NCI-H460 (cell line): ENCODE data around the gene ALG9. TPM values are rescaled to one million over a fixed set of nuclear protein-coding genes. Genes with fewer than 3 reads are reported as not detected.

Experiments
- DNase-seq: peaks from one replicate; pipeline ENCODE4 v3.0.0-alpha.2; 2016; ENCODE audit warnings: low read depth; ENCODE audit errors: extremely low read depth
- polyA plus RNA-seq: library from polyadenylated mRNA; depleted of rRNA; stranded (reverse); fragments of >200 nt; gene quantifications from 2 replicates; pipeline ENCODE4 v1.2.3, GENCODE V29; 2014; cell fraction: nucleus; rRNA removed
- total RNA-seq: library from RNA; depleted of rRNA; stranded (reverse); fragments of >200 nt; shearing (Covaris generic); gene quantifications from 2 replicates; pipeline ENCODE4 v1.2.3, GENCODE V29; 2014; rRNA removed

ALG9 gene, protein sequence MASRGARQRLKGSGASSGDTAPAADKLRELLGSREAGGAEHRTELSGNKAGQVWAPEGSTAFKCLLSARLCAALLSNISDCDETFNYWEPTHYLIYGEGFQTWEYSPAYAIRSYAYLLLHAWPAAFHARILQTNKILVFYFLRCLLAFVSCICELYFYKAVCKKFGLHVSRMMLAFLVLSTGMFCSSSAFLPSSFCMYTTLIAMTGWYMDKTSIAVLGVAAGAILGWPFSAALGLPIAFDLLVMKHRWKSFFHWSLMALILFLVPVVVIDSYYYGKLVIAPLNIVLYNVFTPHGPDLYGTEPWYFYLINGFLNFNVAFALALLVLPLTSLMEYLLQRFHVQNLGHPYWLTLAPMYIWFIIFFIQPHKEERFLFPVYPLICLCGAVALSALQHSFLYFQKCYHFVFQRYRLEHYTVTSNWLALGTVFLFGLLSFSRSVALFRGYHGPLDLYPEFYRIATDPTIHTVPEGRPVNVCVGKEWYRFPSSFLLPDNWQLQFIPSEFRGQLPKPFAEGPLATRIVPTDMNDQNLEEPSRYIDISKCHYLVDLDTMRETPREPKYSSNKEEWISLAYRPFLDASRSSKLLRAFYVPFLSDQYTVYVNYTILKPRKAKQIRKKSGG
- 39.9 and 47.5 TPM in 2 replicates for total RNA-seq
- polyA plus RNA-seq, result 25.5 and 40.6 TPM in 2 replicates

DNA sequence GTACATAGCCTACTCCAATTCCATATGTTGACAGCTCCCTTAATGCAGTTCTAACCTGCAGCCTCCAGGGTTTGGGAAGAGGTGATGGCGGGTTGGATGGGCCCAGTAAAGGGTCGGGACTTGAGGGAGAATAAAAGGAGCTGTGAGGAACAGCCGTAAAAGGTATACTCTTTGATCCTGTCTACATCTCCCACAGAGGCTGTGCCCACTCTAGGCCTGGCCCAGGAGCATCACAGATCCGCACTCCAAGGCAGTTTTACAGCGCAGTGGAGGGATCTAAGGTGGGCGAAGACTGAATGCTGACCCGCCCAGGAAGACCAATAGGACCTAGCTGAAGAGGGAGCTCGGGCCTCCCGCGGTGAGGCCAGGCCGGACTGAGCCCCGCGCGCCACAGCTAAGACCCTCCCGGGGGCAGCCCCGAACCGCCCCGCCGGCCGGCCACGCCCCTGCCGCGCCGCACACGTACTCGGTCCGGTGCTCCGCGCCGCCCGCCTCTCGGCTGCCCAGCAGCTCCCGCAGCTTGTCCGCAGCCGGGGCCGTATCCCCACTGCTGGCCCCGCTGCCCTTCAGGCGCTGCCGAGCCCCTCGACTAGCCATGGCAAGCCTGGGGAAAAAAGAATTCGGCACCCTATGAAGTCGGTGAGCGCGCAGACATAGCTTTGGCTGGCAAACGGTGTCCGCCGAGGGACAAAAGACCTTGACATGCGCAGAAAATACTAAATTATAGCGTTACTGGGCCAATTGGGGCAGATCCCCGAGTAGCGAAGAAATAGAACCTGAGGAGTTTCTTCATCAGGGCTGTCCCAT, at the start of gene ALG9:
ALG9 (minus strand) TSS at position 696 of the 807 bp plus-strand sequence; CDS start at position 597, 99 bp downstream.
- peak; percentile 55 for DNase-seq

DNA sequence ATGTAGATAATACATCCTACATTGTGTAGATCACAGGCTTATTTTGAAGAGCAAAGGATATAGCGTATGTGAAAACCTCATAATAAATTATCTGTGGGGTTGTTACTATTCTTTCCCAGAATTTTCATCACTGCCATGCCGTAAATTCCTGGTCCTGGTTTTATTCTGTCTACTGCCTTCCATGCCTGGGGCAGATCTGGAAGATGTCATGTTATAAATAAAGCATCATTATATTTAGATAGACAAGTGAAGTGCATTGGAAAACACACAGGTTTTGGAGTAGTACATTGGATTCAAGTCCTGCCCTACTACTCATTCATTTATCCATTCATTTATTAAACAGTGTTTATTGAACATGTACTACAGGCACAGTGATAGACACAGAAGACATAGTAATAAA, 49.5 kb upstream of the ALG9 start:
- DNase-seq, result no peak

DNA sequence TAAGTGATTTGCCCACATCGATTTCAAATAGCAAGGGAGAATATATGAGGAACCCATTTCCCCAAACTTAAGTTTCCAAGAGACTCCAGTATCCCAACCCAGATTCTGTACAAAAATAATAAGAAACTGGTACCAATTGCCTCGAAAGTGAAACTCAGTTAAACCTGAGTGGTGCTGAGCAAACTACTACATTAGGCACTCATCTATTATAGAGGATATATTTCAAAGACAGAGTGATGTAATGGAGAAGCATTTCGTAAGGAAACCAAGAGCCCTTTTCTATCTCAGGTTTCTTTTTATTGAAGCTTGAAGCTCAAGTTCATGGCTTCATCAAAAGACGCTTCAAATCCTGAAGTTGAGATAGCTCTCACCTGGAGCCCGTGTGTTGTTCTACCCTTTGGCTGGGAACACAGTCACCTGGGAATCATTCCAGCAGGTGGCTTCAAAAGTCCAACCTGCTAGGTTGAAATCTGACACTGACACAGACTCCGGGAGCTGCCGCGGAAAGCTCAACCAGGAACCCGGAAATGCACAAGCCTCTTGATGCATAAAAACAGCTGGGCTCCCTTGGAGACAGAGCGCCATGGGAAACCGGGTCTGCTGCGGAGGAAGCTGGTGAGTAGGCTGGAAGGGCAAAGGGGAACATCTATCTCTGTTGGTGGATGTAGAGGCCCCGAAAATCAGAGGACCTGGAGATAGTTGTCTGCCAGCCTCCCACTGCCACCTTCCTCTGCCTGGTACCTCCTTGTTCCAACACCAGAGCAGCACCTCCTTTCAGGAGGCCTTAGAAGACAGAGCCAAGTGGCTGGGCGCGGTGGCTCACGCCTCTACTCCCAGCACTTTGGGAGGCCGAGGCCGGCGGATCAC, 47.2 kb upstream of the ALG9 start, which contains the start of gene C11orf52:
C11orf52 (plus strand) TSS at position 524 of the 867 bp plus-strand sequence; CDS start at position 584, 60 bp downstream.
- no peak for DNase-seq

DNA sequence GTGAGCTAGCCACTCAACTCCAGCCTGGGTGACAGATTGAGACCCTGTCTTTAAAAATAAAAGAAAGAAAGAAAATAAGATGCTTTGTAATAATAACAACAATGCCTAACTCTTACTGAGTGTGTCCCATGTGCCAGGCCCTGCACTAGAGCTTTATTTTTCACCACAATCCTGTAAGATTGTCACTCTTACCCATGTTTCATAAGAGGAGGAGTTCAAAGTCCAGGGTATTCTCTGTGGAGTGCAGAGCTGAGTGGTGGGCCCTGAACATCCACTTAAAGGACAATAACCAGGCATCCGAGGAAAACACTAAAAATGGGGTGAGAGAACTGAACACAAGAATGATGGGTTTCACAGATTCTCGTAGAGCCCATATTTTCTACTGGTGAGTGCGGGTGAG, 46.4 kb upstream of the ALG9 start:
- DNase-seq, result no peak

DNA sequence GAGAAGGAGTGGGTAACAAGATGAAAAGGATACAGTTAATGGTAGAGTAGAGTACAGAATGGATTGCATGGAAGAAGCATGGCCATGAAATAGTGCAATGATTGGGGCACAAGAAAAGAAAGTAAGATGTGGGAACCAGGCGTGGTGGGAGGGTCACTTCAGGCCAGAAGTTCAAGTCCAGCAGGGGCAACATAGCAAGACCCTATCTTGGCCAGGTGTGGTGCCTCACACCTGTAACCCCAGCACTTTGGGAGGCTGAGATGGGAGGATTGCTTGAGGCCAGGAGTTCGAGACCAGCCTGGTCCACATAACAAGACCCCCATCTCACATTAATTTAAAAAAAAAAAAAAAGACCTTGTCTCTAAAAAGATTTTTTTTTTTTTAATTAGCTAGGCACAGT, 45.9 kb upstream of the ALG9 start:
- DNase-seq, result no peak

DNA sequence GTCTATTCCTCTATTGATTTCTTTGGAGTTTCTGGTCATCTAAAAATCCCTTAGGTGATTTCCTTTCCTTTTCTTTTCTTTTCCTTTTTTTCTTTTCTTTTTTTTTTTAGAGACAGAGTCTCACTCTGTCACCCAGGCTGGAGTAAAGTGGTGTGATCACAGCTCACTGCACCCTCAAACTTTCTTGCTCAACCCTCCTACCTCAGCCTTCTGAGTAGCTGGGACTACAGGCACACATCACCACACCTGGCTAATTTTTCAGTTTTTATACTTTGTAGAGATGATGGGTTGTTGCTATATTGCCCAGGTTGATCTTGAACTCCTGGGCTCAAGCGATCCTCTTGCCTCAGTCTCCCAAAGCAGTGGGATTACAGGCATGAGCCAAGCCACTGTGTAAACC, 45.4 kb upstream of the ALG9 start:
- no peak for DNase-seq

DNA sequence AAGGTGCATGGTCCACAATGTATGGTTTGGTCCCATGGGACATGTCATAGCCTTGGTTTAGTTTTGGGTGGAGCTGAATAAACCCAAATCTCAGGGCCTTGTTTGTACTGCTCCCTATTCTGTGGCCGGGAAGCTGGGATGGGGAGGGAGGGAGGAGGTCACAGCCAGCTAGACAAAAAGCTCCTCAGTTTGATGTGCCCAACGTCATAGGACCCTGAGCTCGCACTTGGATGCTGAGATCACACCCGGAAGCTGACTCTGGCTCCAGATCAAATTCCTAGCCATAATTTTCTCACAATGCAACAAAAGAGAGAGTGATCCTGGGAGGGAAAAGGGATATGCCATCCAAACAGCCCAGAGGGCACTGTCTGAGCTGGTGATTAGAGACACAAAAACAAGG, 42.6 kb upstream of the ALG9 start:
- DNase-seq, result no peak

DNA sequence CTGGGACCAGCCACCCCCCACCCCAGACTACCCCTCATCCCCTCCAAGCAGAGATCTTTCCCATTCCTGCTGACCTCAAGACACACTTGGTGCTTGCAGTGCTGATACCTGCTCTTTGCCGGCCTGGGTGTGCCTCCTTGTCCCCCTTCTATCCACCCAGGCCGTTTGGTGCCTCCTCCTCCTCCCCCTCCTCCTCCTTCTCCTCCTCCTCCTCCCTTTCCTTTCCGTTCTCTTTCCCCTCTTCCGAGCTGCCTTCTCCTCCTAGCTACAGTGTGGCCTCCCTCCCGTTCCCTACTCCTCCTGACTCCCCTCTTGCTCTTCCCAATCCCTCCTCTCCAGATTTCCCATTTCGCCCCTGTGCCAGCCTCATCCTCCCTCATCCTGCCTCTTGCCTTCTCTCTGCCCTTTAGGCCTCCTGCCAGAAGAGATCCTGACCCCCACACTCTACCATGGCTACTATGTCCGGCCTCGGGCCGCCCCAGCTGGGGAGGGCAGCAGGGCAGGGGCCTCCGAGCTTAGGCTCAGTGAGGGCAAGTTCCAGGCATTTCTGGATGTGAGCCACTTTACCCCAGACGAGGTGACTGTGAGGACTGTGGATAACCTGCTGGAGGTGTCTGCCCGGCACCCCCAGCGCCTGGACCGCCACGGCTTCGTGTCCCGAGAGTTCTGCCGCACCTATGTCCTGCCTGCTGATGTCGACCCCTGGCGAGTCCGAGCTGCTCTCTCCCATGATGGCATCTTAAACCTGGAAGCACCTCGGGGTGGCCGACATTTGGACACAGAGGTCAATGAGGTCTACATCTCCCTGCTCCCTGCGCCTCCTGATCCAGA, 41.9 kb upstream of the ALG9 start:
- no peak for DNase-seq

DNA sequence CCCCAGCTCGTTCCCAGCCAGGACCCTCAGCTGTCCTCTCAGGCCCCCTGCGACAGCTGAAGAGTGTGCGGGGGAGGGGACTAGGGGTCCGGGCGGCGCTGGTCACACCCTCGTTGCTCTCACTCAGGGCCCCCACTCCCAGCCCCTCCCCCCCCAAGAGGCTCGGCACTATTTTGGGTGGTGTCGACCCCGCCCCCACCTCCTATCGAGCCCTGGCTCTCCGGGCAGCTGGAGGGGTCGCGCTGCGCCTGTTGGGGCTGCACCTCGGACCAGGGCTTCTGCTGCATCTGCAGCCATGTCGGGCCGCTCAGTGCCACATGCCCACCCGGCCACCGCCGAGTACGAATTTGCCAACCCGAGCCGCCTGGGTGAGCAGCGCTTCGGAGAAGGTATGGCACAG, 41.2 kb upstream of the ALG9 start, which contains the start of gene HSPB2:
HSPB2 (plus strand) TSS at position 200 of the 400 bp plus-strand sequence; CDS start at position 296, 96 bp downstream.
- no peak for DNase-seq

DNA sequence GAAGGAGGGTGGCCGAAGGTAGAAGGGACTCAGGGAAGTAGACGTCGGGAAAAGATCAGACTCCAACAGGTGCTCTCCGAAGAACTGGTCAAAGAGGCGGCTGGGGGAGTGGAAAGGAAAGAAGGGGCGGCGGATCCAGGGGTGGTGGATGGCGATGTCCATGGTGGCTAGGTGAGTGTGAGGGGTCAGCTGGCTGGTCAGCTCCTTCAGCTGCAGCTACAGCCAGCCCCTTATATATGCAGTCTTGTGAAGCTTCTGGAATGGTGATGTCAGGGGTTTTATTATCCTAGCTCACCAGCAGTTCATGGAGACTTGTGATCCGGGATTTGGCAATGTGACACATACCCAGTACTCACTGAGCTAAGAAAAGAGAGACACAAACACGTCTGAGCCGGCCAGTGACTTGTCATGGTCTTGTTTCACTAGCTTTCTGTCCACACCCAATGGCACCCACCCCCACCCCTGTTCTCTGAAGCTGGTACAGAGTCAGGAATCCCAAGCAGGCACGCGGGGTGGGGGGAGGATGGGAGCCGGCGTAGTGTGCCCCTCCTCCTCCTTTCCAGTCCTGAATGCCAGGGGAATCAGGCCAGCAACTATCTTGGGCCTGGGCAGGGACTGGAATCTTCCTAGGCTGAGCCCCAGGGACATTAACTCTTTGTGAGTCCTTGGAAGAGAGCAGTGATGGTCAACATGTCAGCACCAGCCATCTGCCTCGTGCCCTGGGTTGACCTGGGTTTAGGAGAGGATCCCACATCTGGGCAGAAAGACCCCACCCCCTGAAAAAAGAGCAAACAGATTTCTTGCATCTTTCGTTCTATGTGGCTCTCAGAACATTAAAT, 40.4 kb upstream of the ALG9 start, which contains the start of gene CRYAB:
CRYAB (minus strand) TSS at position 208 of the 839 bp plus-strand sequence; CDS start at position 162, 46 bp downstream.
- DNase-seq, result peak; percentile 59

DNA sequence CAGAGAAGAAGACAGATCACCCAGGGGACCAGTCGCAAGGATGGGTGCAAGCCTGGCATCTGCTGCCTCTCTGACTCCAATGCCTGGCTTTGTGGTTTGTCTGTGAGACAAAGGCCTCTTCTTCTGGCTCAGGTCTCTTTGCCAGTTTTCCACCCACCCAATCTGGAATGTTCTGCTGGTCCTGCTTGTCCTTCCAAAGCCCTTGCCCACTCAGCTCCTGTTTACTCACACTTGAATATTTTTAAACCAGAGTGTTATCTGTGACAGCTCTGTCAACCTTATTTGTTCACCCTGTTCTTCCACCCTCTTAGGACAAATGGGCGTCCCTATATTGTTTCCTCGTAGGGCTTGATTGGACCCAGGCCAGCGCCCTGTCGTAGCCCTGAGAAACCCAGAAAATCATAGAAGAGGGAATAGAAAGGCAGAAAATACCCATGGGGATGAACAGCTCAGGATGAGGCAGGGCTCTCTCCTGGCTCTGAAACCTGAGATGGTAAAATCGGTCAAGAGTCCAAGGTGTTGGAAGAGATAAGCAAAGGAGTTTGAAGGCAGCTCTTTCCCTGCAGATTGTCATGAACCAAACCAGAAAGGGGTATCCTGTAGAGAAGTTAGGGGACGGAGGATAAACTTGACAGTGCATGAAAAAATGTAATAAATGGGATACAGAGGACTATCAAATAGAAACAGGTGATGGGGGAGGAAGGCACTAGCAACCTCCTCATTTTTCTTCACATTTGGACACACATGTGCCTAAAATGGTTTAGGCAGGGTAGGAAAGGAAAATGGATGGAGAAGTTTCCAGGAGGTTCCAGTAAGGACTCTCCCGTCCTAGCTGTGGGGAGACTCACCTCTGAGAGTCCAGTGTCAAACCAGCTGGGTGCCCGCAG, 39.5 kb upstream of the ALG9 start:
- DNase-seq, result no peak

DNA sequence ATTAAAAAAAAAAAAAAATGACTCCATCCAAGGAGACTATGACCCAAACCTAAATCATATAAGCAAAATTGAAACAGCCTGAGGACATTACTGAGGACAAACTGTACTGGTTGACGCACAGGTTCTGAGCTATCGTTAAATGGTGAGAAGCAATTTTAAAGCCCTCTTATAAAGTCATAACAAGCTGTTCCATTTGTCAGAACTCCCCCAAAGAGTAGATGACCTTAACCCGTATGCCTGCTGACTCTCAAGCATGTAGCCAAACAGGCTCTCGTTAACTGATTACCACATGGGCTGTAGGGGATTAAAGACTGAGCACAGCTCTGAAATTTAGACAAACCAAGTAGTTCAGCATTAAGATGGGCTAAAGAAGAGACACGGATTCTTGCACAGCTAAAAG, 38.0 kb upstream of the ALG9 start:
- DNase-seq, result no peak

DNA sequence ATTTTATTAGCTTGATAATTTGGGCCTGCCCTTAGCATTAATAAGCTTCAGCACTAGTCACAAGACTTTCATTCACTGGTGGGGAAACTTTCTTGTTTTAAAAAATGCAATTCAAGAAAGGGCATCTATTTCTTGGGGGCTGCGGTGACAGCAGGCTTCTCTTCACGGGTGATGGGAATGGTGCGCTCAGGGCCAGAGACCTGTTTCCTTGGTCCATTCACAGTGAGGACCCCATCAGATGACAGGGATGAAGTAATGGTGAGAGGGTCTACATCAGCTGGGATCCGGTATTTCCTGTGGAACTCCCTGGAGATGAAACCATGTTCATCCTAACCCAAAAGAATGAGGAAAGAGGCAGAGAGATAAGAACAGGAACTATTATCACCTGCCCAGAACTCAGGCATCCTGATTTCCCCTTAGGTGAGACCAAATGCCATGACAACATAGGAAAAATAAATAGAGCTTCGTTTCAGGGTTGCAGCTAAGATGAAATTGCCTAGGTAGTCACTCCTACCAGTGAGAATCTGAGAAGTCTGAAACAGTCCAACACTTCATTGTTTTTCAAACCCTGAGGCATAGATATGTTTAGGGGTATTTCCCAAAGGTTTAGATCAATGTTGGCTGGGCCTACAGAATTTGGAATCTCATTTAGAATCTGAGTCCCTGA, 37.4 kb upstream of the ALG9 start:
- DNase-seq, result no peak

DNA sequence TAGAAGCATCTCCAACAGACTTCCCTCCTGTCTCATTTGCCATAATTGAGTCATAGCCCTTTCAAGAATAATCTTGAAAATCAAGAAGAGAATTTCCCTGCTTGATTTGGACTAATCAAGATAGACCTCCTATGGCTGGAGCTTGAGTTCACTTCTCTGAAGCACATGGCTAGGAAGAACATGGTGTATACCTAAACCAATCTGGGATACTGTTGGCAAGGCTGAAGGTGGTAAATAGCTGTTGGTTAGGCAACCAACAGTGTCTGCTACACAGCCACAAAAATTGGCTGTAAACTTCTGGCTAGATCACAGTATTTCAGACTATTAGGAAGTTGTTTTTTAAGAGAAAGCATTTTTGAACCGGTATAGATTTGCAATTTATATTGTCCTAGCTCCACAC, 35.3 kb upstream of the ALG9 start:
- DNase-seq, result no peak

DNA sequence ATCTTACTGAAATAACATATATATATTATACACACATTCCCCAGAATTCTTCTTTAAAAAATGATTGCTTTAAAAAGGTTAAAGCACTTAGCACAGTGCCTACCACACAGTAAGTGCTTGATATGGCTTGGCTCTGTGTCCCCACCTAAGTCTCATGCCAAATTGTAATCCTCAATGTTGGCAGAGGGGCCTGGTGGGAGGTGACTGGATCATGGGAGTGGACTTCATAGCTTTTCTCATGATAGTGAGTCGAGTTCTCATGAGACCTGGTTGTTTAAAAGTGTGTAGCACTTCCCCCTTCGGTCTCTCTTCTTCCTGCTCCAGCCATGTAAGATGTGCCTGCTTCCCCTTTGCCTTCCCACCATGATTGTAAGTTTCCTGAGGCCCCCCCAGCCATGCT, 34.0 kb upstream of the ALG9 start:
- DNase-seq, result no peak

DNA sequence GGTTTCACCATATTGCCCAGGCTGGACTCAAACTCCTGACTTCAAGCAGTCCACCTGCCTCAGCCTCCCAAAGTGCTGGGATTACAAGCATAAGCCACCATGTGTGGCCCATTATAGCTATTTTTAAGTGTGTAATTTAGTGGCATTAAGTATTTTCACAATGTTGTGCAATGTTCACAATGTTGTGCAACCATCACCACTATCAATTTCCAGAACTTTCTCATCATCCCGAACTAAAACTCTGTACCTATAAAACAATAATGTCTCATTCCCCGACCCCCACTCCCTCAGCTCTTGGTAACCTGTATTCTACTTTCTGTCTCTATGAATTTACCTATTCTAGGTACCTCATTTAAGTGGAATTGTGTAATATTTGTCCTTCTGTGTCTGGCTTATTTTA, 15.5 kb upstream of the ALG9 start:
- no peak for DNase-seq

DNA sequence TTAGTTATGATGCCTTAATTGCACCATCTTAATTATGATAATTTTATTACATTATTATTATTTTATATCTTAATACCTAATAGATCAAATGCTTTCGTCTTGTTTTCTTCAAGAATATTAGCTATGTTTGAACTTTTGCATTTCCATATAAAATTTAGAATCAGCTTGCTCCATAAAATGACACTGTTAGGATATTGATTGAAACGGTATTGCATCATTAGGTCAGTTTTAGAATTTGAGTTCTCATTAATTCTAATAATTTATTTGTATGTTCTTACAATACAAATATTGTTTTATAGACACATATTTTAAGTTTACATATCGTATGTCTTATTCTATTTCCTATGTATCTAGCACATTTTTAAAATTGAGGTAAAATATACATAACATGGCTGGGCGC, 14.7 kb upstream of the ALG9 start:
- DNase-seq, result no peak
